ENCODE results near the gene INTS1.

INTS1 gene, protein sequence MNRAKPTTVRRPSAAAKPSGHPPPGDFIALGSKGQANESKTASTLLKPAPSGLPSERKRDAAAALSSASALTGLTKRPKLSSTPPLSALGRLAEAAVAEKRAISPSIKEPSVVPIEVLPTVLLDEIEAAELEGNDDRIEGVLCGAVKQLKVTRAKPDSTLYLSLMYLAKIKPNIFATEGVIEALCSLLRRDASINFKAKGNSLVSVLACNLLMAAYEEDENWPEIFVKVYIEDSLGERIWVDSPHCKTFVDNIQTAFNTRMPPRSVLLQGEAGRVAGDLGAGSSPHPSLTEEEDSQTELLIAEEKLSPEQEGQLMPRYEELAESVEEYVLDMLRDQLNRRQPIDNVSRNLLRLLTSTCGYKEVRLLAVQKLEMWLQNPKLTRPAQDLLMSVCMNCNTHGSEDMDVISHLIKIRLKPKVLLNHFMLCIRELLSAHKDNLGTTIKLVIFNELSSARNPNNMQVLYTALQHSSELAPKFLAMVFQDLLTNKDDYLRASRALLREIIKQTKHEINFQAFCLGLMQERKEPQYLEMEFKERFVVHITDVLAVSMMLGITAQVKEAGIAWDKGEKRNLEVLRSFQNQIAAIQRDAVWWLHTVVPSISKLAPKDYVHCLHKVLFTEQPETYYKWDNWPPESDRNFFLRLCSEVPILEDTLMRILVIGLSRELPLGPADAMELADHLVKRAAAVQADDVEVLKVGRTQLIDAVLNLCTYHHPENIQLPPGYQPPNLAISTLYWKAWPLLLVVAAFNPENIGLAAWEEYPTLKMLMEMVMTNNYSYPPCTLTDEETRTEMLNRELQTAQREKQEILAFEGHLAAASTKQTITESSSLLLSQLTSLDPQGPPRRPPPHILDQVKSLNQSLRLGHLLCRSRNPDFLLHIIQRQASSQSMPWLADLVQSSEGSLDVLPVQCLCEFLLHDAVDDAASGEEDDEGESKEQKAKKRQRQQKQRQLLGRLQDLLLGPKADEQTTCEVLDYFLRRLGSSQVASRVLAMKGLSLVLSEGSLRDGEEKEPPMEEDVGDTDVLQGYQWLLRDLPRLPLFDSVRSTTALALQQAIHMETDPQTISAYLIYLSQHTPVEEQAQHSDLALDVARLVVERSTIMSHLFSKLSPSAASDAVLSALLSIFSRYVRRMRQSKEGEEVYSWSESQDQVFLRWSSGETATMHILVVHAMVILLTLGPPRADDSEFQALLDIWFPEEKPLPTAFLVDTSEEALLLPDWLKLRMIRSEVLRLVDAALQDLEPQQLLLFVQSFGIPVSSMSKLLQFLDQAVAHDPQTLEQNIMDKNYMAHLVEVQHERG (N-terminal part only)

GRCh38 chr7:1503816-1504775 lies at the start of gene INTS1:
TSS of gene INTS1 (minus strand) at chr7:1504389. CDS start at chr7:1503960, 429 bp downstream.
- DNase-seq = peak; percentile 84

DNA sequence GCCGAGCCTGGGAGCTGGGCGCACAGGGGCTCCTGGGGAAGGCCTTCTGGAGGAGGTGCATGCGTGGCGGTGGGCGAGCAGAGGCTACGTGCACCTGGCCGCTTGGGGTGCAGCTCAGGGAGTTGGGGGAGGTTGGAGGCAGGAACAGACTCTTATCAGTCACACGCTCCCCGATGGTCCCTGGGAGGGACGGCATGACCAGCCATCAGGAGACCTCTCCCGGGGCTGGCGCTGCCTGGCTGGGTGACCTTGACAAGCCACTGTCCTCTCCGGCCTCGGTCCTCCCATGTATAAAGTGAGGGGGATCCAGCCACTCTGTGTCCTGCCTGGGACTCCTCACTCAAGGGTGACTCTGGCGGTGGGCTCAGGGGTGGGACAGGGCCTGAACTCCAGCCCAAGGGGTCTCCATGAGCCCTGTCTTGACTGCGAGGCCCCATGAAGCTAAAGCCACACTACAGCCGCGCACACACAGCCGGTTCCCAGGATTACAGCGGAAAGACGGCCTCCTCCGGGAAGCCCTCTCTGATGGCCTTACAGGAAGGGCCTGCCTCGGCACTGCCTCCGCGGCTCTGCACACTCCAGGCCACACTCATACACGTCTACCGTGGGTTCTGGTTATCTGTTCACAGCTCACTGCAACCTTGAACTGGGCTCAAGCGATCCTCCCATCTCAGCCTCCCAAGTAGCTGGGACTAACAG lies 49.5 kb upstream of the INTS1 start:
- no peak for DNase-seq

DNA sequence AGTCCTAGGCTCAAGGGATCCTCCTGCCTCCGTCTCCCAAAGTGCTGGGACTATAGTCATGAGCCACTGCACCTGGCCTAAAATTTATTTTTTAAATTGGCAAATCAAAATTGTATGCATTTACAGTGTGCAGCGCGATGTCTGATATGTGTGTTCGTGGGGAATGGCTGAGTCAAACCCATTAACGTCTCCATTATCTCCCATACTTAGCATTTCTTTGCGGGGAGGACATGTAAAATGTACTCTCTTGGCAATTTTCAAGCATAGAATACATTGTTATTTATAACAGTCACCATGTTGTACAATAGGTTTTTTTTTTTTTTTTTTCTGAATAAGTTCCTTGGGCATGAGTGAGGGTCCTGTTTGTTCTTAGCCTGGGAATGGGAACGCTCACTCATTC lies 48.0 kb upstream of the INTS1 start:
- DNase-seq = no peak

- DNase-seq = no peak
Measured at GRCh38 chr7:1550846-1551155, 46.6 kb upstream of the INTS1 start.

- no peak for DNase-seq
Measured at GRCh38 chr7:1550005-1550845, 46.0 kb upstream of the INTS1 start.

- no peak for DNase-seq
Measured at GRCh38 chr7:1549357-1550004, 45.3 kb upstream of the INTS1 start.

- no peak for DNase-seq
Measured at GRCh38 chr7:1548944-1549343, 44.8 kb upstream of the INTS1 start.

- DNase-seq = no peak
Measured at GRCh38 chr7:1548438-1548831, 44.2 kb upstream of the INTS1 start.

DNA sequence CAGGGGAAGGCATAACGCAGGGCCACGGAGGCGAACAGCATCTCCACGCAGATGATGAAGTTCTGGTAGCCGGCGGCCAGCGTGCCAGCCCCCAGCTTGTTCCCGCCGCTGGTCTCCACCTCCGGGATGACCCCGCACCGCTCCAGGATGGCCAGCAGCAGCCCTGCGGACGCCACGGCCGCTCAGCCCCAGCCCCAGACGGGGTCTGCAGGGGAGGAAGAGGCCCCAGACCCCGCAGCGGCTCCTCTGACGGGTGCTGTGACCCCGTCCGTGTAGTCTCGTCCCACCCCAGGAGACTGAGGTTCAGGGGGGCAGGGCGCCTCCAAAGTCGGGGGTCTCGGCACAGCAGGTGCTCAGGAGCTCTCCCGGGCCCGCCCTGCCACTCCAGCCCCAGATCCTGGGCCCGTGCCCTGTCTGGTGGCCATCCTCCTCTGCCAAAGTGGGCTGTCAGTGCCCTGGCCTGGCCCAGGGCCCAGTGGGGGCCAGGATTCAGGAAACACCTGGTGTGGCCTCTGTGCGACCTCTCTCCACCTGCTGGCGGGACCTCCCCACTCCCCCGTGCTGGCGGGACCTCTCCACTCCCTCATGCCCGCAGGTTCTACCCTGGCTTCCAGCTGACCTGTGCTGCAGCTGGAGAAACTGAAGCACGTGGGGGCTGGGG lies 43.7 kb upstream of the INTS1 start:
- DNase-seq = no peak

GRCh38 chr7:1546909-1547776 lies 43.0 kb upstream of the INTS1 start:
- DNase-seq = no peak

DNA sequence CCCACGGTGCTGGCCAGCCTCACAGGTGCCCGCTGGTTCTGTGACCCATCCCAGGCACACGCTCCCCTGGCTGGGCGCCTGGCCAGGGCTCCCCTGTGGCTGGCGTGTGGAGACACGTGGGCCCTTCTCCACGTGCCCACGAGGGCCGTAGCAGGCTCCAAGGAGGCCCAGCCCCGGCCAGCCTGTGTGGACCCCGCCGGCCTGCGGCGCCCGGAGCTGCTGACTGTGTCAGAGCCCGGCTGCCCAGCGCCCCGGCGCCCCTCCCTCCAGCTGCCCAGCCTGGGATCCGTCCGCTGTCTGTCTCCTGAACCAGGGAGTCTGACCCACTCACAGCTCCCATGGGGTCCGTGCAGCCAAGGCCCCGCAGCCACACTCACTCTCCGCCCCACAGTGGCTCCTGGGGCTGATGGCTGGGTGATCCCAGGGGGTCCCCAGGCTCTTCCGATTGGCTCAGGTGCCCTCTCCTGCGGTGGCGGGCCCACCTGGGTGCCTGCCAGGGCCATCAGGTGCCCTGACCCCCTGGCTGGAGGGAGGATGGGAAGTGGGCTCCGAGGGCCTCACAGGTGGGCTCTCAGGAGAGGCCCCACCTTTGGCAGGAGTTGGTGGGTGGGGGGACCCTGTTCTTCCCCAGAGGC lies 42.2 kb upstream of the INTS1 start:
- no peak for DNase-seq

GRCh38 chr7:1545417-1546246 lies 41.4 kb upstream of the INTS1 start:
- DNase-seq = no peak

DNA sequence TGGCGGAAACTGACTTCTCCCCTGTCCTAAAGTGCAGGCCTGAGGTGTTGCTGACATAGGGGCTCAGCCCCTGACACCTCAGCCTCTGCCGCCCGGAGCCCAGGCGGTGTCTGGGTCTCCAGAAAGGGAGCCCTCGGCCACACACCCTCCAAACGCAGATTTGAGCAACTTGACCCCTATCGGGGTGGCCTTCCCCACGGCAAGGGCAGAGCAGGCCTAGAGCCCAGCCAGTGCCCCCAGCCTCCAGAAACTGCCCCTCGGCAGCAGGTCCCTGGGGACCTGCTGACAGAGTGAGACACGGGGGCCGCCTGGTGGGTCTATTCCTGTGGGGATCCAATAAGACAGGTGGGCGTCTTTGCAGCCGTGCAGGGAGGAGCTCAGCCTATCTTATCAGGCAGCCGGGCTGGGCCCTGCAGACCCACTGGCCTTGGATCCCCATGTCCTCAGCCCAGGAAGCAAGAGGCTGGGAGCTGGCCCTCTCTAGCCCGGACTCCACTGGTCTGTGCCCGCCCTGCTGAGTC lies 40.8 kb upstream of the INTS1 start:
- no peak for DNase-seq

GRCh38 chr7:1544178-1544895 lies 40.1 kb upstream of the INTS1 start:
- no peak for DNase-seq

DNA sequence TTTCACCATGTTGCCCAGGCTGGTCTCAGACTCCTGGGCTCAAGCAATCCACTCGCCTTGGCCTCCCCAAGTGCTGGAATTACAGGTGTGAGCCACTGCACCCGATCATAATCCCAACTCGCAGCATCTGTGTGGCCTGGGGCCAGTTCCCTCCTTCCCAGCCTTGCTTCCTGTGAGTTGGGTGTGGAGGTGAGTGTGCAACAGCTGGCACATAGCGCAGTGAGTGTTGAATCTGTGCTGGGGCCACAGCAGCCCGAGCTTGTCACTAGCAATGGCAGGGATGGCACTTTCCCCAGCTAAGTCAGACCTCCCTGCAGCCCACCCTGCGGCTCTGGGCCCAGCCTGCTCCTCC lies 39.6 kb upstream of the INTS1 start:
- DNase-seq = no peak
